Measurements from ENCODE around the gene ABHD4.

GRCh38 chr14:22587247-22587646 is 10.9 kb upstream of the ABHD4 start:
- no peak for TF ChIP-seq CTCF (IDR thresholded peaks at IDR 0.05)
- TF ChIP-seq POLR2A (IDR thresholded peaks at IDR 0.05) = no peak
